Nephron (organoid): ENCODE measurements around the gene TBC1D16.
A peak's percentile ranks its signal among the peaks of the same experiment; 100 is the strongest.

ENCODE experiments used
- H3K27ac Mint-ChIP-seq, 3 experiments: 2 replicates each; pipeline ENCODE4 v1.8.0; 2020; ENCODE audit warnings: mixed read lengths in 3 of 3, mild to moderate bottlenecking in 2 of 3, moderate library complexity in 1 of 3
- H3K27me3 Mint-ChIP-seq: 2 replicates; pipeline ENCODE4 v1.8.0; 2021; ENCODE audit warnings: low read depth, mild to moderate bottlenecking, moderate library complexity, mixed read lengths
- H3K36me3 Mint-ChIP-seq: 2 replicates; pipeline ENCODE4 v1.8.0; 2020; ENCODE audit warnings: low read depth, mixed read lengths
- H3K4me1 Mint-ChIP-seq: 2 replicates; pipeline ENCODE4 v1.8.0; 2020; ENCODE audit warnings: mixed read lengths
- H3K4me3 Mint-ChIP-seq, 3 experiments: 2 replicates each; pipeline ENCODE4 v1.8.0; 2020; ENCODE audit warnings: mild to moderate bottlenecking in 3 of 3, mixed read lengths in 3 of 3, moderate library complexity in 2 of 3
- H3K9me3 Mint-ChIP-seq: 2 replicates; pipeline ENCODE4 v1.8.0; 2020; ENCODE audit warnings: mixed read lengths
- CTCF ChIP-seq, 3 experiments: fragments of 200-600 bp; sonication (generic); IDR thresholded peaks; one replicate each; pipeline ENCODE4 v1.5.0; 2021; ENCODE audit warnings: antibody characterized with exemption in 3 of 3; ENCODE audit not compliant: unreplicated experiment in 3 of 3

TBC1D16 gene

GRCh38 chr17:80005360-80006338 lies 30.0 kb downstream of the TBC1D16 start:
- TF ChIP-seq CTCF (IDR thresholded peaks at IDR 0.05; ENCODE audit: unreplicated experiment in 3 of 3): peak; percentile 95 to 99 (median 98)
- H3K27ac Mint-ChIP-seq: peak overlapping the region in 1 of 3 experiments; percentile 69
- H3K36me3 Mint-ChIP-seq: peaks cover 13% of the 10 kb centered on the region
- no peaks in the 10 kb centered on the region for H3K4me1 Mint-ChIP-seq
- H3K9me3 Mint-ChIP-seq: no peaks in the 10 kb centered on the region
- no peaks in the 10 kb centered on the region for H3K27me3 Mint-ChIP-seq
- H3K4me3 Mint-ChIP-seq: peak overlapping the region in 2 of 3 experiments; percentile 21 to 75

DNA sequence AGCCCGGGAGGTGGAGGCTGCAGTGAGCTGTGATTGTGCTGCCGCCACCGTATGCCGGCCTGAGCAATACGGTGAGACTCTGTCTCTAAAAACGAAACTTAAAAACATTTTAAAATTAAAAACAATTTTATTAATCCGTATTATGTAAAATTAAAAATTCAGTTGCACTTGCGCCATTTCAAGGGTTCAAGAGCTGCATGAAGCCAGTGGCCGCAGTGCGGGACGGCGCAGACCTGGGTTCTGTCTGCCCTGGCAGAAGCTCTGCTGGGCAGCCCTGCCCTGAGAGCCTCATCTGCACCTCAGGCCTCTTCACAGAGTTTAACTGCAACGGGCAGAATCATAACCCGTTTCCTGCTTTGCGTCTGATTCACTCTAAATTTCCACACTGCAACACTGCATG lies 31.7 kb downstream of the TBC1D16 start:
- H3K27ac Mint-ChIP-seq: no peak overlapping the region
- H3K36me3 Mint-ChIP-seq: peaks cover 26% of the 10 kb centered on the region
- no peaks in the 10 kb centered on the region for H3K9me3 Mint-ChIP-seq
- no peaks in the 10 kb centered on the region for H3K27me3 Mint-ChIP-seq
- H3K4me3 Mint-ChIP-seq: no peak overlapping the region
- TF ChIP-seq CTCF (IDR thresholded peaks at IDR 0.05; ENCODE audit: unreplicated experiment in 3 of 3): no peak
- H3K4me1 Mint-ChIP-seq: no peaks in the 10 kb centered on the region

- H3K4me1 Mint-ChIP-seq: no peaks in the 10 kb centered on the region
- peak overlapping the region in 1 of 3 experiments; percentile 64 for H3K27ac Mint-ChIP-seq
- TF ChIP-seq CTCF (IDR thresholded peaks at IDR 0.05; ENCODE audit: unreplicated experiment in 3 of 3): no peak
- H3K36me3 Mint-ChIP-seq: peaks cover 29% of the 10 kb centered on the region
- H3K27me3 Mint-ChIP-seq: no peaks in the 10 kb centered on the region
- no peaks in the 10 kb centered on the region for H3K9me3 Mint-ChIP-seq
- H3K4me3 Mint-ChIP-seq: no peak overlapping the region
Observed at GRCh38 chr17:80002690-80003490, 32.8 kb downstream of the TBC1D16 start.

GRCh38 chr17:80002070-80002641 lies 33.5 kb downstream of the TBC1D16 start:
- Mint-ChIP-seq H3K27ac (peak overlapping the region in 1 of 3 experiments; percentile 64), H3K4me1 (no peaks in the 10 kb centered on the region), H3K27me3 (no peaks in the 10 kb centered on the region), H3K4me3 (no peak overlapping the region), H3K9me3 (no peaks in the 10 kb centered on the region), H3K36me3 (peaks cover 29% of the 10 kb centered on the region)
- no peak for TF ChIP-seq CTCF (IDR thresholded peaks at IDR 0.05; ENCODE audit: unreplicated experiment in 3 of 3)

DNA sequence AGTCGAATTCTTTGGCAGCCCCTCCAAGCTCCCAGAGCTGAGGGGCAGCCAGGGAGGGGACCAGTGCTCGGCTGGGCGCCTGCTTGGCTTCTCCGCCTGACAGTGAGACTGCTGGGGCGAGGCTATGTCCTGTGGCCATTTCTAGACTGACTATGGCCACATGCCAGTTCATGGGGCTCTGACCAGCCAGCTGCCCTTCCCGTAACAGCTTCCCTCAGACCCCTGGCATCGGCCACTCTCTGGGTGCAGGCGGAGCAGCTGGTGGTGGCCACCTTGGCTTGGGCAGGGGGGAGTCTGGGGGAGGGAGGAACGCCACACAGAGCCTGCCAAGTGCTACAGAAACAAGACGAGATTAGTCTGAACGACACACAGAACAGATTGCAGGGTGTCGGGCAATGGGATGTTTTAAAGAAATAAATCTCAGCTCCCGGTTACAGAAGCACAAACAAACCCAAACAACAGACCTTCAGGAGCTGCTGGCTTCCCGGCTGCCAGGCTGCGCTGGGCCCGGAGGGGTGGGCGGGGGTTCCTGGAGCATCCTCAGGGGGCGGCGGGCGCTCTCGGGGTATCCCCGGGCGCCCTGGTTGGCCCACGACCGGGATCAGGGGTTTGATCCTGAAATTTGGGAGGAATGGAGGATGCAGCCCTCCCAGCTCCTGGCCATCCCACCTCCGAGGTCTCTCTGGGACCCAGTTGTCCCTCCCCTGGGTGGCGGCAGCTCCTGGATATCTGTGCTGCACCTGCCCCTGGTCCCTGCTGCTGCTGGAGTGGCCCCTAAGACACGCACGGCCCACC lies 34.5 kb downstream of the TBC1D16 start:
- peaks cover 28% of the 10 kb centered on the region for H3K36me3 Mint-ChIP-seq
- no peak for TF ChIP-seq CTCF (IDR thresholded peaks at IDR 0.05; ENCODE audit: unreplicated experiment in 3 of 3)
- H3K27ac Mint-ChIP-seq: no peak overlapping the region
- H3K9me3 Mint-ChIP-seq: no peaks in the 10 kb centered on the region
- no peak overlapping the region for H3K4me3 Mint-ChIP-seq
- H3K4me1 Mint-ChIP-seq: no peaks in the 10 kb centered on the region
- H3K27me3 Mint-ChIP-seq: no peaks in the 10 kb centered on the region
